Activated CD8-positive, alpha-beta memory T cell treated with anti-CD3 and anti-CD28 coated beads, Interleukin-2, amount 50 U/mL, for 4 hours (primary cell): ENCODE data around the gene NAA38.
"Not testable (repeated sequence)": the region's sequence is repeated elsewhere in the genome, so short reads cannot be mapped to it uniquely, and the experiment has no call there.

Experiments used
- DNase-seq: peaks from one replicate; pipeline ENCODE4 v3.0.0-alpha.2; 2020

Gene NAA38

DNA sequence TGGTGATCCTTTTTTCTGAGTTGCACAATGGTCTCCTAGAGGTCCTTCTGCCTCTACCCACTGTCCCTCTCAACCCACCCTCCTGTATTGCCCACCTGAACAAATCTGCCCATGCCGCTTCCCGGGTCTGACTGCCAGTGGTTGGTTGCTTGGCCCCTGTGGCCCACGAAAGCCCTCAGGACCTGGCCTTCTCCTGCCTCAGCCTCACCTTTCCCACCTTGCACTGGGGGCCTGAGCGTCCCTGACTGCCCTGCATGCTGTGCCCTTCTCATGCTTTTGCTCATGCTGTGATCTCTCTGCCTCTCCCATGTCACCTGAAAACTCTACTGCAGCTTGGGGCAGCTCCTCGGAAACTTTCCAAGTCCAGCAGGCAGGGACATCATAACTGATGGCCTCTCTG is 37.1 kb downstream of the NAA38 start:
- no peak for DNase-seq

- no peak for DNase-seq
Measured at GRCh38 chr17:7818746-7819645, 38.4 kb downstream of the NAA38 start.

- no peak for DNase-seq
Measured at GRCh38 chr17:7818026-7818425, 39.3 kb downstream of the NAA38 start.

DNA sequence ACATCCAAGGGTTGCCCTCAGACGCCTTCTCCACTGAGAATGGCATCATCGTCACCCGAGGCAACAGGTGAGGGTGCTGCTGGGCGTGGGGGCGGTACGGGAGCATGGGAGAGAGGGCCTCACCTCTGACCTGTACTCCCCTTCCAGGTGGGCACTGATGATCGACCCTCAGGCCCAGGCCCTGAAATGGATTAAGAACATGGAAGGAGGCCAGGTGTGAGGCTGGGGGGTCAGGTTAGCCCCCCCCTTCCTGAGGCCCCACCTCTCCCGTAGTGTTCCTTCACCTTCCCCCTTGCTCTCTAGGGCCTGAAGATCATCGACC is 39.8 kb downstream of the NAA38 start:
- no peak for DNase-seq

GRCh38 chr17:7816926-7817642 is 40.3 kb downstream of the NAA38 start:
- DNase-seq: no peak

GRCh38 chr17:7814969-7815368 is 42.4 kb downstream of the NAA38 start:
- DNase-seq: no peak

DNA sequence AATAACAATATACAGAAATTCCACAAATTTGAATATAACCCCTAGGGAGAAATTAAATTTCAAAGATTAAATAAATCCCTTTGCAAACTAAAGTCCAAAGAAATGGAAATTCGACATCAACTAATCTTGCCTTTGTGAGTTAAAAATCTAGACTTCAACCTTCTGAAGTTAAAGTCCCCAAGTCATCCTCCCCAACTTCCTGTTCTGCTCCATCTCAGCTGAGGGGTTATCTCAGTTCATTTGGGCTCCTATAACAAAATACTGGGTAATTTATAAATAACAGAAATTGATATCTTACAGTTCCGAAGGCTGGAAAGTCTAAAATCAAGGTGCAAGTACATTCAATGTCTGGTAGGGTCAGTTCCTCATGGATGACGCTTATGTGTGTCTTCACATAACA is 46.1 kb downstream of the NAA38 start:
- DNase-seq: no peak

DNA sequence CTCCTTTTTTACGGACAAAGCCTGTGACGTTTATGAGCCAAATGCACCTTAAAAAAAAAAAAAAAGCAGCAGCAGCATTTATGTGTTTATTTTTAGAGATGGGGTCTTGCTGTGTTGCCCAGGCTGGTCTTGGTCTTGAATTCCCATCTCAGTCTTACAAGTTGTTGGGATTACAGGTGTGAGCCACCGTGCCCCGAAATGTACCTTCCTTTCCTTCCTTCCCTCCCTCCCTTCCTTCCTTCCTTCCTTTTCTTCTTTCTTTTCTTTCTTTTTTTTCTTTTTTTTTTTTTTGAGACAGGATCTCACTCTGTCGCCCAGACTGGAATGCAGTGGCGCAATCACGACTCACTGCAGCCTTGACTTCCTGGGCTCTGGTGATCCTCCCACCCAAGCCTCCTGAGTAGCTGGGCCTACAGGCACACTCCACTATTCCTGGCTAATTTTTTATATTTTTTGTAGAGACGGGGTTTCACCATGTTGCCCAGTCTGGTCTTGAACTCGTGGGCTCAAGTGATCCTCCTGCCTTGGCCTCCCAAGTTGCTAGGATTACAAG is 47.5 kb downstream of the NAA38 start:
- not testable (repeated sequence) for DNase-seq

DNA sequence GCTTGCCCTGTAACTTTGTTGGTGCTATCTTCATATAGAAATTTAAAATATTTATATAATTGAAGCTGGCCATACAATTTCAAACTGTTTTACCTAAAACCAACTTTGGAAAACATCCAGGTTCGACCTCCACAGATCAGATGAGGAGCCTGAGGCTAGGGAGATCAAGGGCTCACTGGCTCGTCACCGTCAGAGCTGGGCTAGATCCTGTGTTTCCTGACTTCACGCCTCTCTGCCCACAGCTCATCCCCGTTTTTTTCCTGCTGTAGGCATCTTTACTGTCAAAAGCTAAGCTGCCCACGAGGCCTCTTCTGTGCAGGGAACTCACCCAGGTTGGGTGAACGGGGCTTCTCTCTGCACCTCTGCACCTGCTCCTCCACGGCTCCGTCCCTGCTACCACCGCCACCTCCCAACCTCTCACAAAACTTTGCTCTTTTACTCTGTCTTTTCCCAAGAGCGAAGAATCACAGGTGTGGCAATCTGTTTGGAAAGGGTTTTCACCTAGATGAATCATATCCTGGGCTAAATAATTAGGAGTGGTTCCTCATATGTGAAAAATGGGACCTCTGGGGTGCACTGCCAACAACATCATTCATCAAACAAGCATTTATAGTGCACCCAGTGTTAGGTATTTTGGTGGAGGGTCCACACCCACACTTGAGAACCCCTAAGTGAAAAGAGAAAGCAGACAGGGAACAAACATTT is 48.1 kb downstream of the NAA38 start:
- no peak for DNase-seq

DNA sequence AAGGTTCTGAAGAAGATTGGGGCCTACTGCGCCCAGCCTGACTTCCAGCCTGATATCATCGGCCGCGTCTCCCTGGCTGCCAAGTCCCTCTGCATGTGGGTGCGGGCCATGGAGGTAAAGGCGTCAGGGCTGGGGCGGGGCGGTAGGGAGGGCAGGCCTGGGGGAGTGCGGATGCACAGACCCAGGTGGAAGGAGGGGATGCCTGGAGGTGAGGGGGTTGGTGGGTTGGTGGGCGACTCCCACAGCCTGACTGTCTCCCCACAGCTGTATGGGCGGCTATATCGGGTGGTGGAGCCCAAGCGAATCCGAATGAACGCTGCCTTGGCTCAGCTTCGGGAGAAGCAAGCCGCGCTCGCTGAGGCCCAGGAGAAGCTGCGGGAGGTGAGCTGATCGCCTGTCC is 50.2 kb downstream of the NAA38 start:
- DNase-seq: no peak
